Liver (tissue), 3 donors: Measurements from ENCODE around the gene KRT81.

ENCODE experiments used
- FOXA1 ChIP-seq: IDR thresholded peaks from 2 replicates; pipeline ENCODE4 v1.6.1; 2016; ENCODE audit warnings: antibody characterized with exemption
- RAD21 ChIP-seq, 2 donors: IDR thresholded peaks; 2 replicates each; pipeline ENCODE4 v1.6.1; 2016; ENCODE audit warnings: antibody characterized with exemption in 2 of 2, mild to moderate bottlenecking in 2 of 2
- SP1 ChIP-seq: IDR thresholded peaks from 2 replicates; pipeline ENCODE4 v1.6.1; 2018; ENCODE audit warnings: antibody characterized with exemption, mild to moderate bottlenecking
- TF ChIP-seq, protein P1 (sequence below): IDR thresholded peaks from 2 replicates; pipeline ENCODE4 v1.6.1; 2016; ENCODE audit warnings: antibody characterized with exemption, mild to moderate bottlenecking
- TF ChIP-seq, protein P2 (sequence below): IDR thresholded peaks from 2 replicates; pipeline ENCODE4 v1.6.1; 2016; ENCODE audit warnings: antibody characterized with exemption
- TF ChIP-seq, protein P3 (sequence below): fragments of 150-350 bp; IDR thresholded peaks from 2 replicates; pipeline ENCODE4 v1.5.1; 2017; ENCODE audit warnings: improper control_type of control experiment, low read depth, low read length; ENCODE audit not compliant: missing input control
- TF ChIP-seq, protein P4 (sequence below): IDR thresholded peaks from 2 replicates; pipeline ENCODE4 v1.6.1; 2016; ENCODE audit warnings: antibody characterized with exemption
- donor health status: healthy.
- donor health status: healthy.

DNA sequence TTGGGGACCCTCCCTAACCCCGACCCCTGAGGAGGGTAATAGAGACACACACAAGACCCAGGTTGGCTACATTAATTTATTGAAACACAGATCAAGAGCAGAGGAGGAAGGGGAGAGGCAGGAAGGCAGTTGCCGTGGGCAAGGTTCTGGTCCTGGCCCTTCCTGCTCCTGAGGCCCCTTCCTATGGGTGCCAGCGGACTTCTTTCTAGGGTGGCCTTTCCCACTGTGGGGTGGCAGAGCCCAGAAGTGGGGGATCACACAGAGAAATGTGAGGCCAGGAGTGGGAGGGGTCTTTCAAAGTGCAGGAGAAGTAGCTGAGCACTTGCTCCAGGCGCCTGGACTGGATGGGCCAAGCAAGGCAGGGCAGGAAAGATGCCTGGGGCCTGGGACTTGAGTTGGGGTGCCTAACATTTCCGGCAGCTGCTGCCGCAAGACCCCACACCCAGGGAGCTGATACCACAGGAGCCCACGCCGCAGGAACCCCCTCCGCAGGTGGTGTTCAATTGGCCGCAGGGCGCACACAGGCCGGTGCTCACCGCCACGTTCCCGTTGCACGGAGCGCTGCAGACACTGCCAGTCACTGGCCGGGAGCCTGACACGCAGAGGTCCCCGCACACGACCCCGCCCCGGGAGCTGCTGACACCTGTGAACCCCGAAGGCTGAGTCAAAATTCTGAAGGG is 5.3 kb downstream of the KRT81 start:
- TF ChIP-seq, protein P1, sequence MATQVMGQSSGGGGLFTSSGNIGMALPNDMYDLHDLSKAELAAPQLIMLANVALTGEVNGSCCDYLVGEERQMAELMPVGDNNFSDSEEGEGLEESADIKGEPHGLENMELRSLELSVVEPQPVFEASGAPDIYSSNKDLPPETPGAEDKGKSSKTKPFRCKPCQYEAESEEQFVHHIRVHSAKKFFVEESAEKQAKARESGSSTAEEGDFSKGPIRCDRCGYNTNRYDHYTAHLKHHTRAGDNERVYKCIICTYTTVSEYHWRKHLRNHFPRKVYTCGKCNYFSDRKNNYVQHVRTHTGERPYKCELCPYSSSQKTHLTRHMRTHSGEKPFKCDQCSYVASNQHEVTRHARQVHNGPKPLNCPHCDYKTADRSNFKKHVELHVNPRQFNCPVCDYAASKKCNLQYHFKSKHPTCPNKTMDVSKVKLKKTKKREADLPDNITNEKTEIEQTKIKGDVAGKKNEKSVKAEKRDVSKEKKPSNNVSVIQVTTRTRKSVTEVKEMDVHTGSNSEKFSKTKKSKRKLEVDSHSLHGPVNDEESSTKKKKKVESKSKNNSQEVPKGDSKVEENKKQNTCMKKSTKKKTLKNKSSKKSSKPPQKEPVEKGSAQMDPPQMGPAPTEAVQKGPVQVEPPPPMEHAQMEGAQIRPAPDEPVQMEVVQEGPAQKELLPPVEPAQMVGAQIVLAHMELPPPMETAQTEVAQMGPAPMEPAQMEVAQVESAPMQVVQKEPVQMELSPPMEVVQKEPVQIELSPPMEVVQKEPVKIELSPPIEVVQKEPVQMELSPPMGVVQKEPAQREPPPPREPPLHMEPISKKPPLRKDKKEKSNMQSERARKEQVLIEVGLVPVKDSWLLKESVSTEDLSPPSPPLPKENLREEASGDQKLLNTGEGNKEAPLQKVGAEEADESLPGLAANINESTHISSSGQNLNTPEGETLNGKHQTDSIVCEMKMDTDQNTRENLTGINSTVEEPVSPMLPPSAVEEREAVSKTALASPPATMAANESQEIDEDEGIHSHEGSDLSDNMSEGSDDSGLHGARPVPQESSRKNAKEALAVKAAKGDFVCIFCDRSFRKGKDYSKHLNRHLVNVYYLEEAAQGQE, result no peak
- TF ChIP-seq, protein P2, sequence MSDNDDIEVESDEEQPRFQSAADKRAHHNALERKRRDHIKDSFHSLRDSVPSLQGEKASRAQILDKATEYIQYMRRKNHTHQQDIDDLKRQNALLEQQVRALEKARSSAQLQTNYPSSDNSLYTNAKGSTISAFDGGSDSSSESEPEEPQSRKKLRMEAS, result no peak
- TF ChIP-seq, protein P3, sequence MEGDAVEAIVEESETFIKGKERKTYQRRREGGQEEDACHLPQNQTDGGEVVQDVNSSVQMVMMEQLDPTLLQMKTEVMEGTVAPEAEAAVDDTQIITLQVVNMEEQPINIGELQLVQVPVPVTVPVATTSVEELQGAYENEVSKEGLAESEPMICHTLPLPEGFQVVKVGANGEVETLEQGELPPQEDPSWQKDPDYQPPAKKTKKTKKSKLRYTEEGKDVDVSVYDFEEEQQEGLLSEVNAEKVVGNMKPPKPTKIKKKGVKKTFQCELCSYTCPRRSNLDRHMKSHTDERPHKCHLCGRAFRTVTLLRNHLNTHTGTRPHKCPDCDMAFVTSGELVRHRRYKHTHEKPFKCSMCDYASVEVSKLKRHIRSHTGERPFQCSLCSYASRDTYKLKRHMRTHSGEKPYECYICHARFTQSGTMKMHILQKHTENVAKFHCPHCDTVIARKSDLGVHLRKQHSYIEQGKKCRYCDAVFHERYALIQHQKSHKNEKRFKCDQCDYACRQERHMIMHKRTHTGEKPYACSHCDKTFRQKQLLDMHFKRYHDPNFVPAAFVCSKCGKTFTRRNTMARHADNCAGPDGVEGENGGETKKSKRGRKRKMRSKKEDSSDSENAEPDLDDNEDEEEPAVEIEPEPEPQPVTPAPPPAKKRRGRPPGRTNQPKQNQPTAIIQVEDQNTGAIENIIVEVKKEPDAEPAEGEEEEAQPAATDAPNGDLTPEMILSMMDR, result no peak
- TF ChIP-seq, protein P4, sequence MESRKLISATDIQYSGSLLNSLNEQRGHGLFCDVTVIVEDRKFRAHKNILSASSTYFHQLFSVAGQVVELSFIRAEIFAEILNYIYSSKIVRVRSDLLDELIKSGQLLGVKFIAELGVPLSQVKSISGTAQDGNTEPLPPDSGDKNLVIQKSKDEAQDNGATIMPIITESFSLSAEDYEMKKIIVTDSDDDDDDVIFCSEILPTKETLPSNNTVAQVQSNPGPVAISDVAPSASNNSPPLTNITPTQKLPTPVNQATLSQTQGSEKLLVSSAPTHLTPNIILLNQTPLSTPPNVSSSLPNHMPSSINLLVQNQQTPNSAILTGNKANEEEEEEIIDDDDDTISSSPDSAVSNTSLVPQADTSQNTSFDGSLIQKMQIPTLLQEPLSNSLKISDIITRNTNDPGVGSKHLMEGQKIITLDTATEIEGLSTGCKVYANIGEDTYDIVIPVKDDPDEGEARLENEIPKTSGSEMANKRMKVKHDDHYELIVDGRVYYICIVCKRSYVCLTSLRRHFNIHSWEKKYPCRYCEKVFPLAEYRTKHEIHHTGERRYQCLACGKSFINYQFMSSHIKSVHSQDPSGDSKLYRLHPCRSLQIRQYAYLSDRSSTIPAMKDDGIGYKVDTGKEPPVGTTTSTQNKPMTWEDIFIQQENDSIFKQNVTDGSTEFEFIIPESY, result no peak
- TF ChIP-seq SP1 (no peak), FOXA1 (no peak), RAD21 (IDR thresholded peaks at IDR 0.05) (no peak)
